GM23338 (cell line): Measurements from ENCODE around the gene PALMD.

ENCODE experiments used
- CTCF ChIP-seq, 2 experiments: fragments of 200-600 bp in 1 of 2; sonication (generic) in 1 of 2; conservative IDR thresholded peaks; 2 replicates each; pipeline versions ENCODE4 v1.5.1 to v1.6.1; 2016 to 2017; ENCODE audit warnings: antibody characterized with exemption in 2 of 2, low read depth in 2 of 2, mild to moderate bottlenecking in 2 of 2, moderate library complexity in 1 of 2
- POLR2AphosphoS5 ChIP-seq: IDR thresholded peaks from 2 replicates; pipeline ENCODE4 v1.6.1; 2016; ENCODE audit warnings: antibody characterized with exemption, low read depth

GRCh38 chr1:99676876-99677275 lies 31.0 kb downstream of the PALMD start:
- TF ChIP-seq POLR2AphosphoS5 (no peak), CTCF (conservative IDR thresholded peaks at IDR 0.05; ENCODE audit: low read depth in 2 of 2) (no peak)
